PC-3 (cell line): Measurements from ENCODE around the gene UBXN2A. TPM values are rescaled to one million over a fixed set of nuclear protein-coding genes. Genes with fewer than 3 reads are reported as not detected.

Experiments
- ATAC-seq: fragments of 200-7000 bp; cut with Tn5 transposase; 2 replicates; pipeline ENCODE4 v1.9.1; 2020; ENCODE audit warnings: mild to moderate bottlenecking, moderate library complexity
- BruUV-seq: library from RNA; stranded (reverse); fragments of 400-500 nt; replicated peaks from 2 replicates; lab custom pipeline; 2021; lab: Mats Ljungman, UMichigan
- CTCF ChIA-PET: fragments of 300-600 bp; sonication (Branson Sonifier 250); formaldehyde crosslinking; loops from one replicate; lab custom pipeline; 2022; ENCODE audit warnings: antibody characterized with exemption; lab: Charles Lee
- POLR2A ChIA-PET: fragments of 300-600 bp; sonication (Branson Sonifier 250); formaldehyde crosslinking; loops from one replicate; lab custom pipeline; 2022; ENCODE audit warnings: antibody characterized with exemption; ENCODE audit not compliant: unreplicated experiment; lab: Charles Lee
- DNase-seq: peaks from one replicate; pipeline ENCODE4 v3.0.0-alpha.2; 2015
- H2AFZ ChIP-seq: fragments of 300-600 bp; sonication (generic); 2 replicates; pipeline ENCODE4 v1.6.0; 2016; ENCODE audit warnings: antibody characterized with exemption, low read length
- H3F3A ChIP-seq: fragments of 300-600 bp; sonication (generic); one replicate; pipeline ENCODE4 v1.6.0; 2017; ENCODE audit warnings: antibody characterized with exemption, low read length, control low read depth, mild to moderate bottlenecking; ENCODE audit not compliant: unreplicated experiment
- H3K27ac ChIP-seq: fragments of 300-600 bp; sonication (generic); 2 replicates; pipeline ENCODE4 v1.5.1; 2016; ENCODE audit warnings: mild to moderate bottlenecking, low read length
- H3K27me3 ChIP-seq: fragments of 300-600 bp; sonication (generic); 2 replicates; pipeline ENCODE4 v1.6.1; 2016; ENCODE audit warnings: low read length, mixed read lengths
- H3K36me3 ChIP-seq: fragments of 300-600 bp; sonication (generic); 2 replicates; pipeline ENCODE4 v1.6.1; 2016; ENCODE audit warnings: low read depth, mixed run types, low read length, mixed read lengths
- H3K4me1 ChIP-seq: fragments of 300-600 bp; sonication (generic); 2 replicates; pipeline ENCODE4 v1.5.1; 2016; ENCODE audit warnings: low read length; ENCODE audit not compliant: insufficient read depth
- H3K4me2 ChIP-seq: fragments of 300-600 bp; sonication (generic); 2 replicates; pipeline ENCODE4 v1.6.0; 2016; ENCODE audit warnings: low read length
- H3K4me3 ChIP-seq: fragments of 300-600 bp; sonication (generic); 2 replicates; pipeline ENCODE4 v1.5.1; 2016; ENCODE audit warnings: mild to moderate bottlenecking, low read length, mixed read lengths
- H3K79me2 ChIP-seq: fragments of 300-600 bp; sonication (generic); 2 replicates; pipeline ENCODE4 v1.6.1; 2017; ENCODE audit warnings: low read length, mixed read lengths
- H3K9ac ChIP-seq: fragments of 300-600 bp; sonication (generic); 2 replicates; pipeline ENCODE4 v1.6.0; 2016; ENCODE audit warnings: mild to moderate bottlenecking, low read length
- H3K9me2 ChIP-seq: fragments of 300-600 bp; sonication (generic); replicated peaks from 2 replicates; pipeline ENCODE4 v1.6.1; 2016; ENCODE audit warnings: mixed run types, low read length, mixed read lengths
- H3K9me3 ChIP-seq: fragments of 300-600 bp; sonication (generic); 2 replicates; pipeline ENCODE4 v1.6.1; 2016; ENCODE audit warnings: low read length, mixed read lengths
- H4K20me1 ChIP-seq: fragments of 300-600 bp; sonication (generic); 2 replicates; pipeline ENCODE4 v1.6.1; 2016; ENCODE audit warnings: low read length, mixed read lengths
- EZH2 ChIP-seq: fragments of 300-600 bp; sonication (generic); IDR thresholded peaks from one replicate; pipeline ENCODE4 v1.6.1; 2017; ENCODE audit warnings: antibody characterized with exemption, mild to moderate bottlenecking, low read length; ENCODE audit not compliant: unreplicated experiment
- EZH2phosphoT487 ChIP-seq: fragments of 300-600 bp; sonication (generic); IDR thresholded peaks from 2 replicates; pipeline ENCODE4 v1.6.1; 2018; ENCODE audit warnings: mild to moderate bottlenecking, antibody characterized with exemption, low read length, borderline replicate concordance
- intact Hi-C: fragments of 100-400 bp; cut with micrococcal nuclease; formaldehyde crosslinking; loops from 2 replicates; pipeline ENCODE4 v1.9.0; 2023
- total RNA-seq: library from RNA; depleted of rRNA; stranded (reverse); fragments of >200 nt; gene quantifications from 2 replicates; pipeline ENCODE4 v1.2.3, GENCODE V29; 2014
- TF ChIP-seq, protein P1 (sequence below): fragments of 300-600 bp; sonication (generic); conservative IDR thresholded peaks from 2 replicates; pipeline ENCODE4 v1.5.1; 2017; ENCODE audit warnings: antibody characterized with exemption, low read depth, mild to moderate bottlenecking, low read length

UBXN2A gene
- total RNA-seq, 1 experiment from 2014 or later = 15.4 TPM

DNA sequence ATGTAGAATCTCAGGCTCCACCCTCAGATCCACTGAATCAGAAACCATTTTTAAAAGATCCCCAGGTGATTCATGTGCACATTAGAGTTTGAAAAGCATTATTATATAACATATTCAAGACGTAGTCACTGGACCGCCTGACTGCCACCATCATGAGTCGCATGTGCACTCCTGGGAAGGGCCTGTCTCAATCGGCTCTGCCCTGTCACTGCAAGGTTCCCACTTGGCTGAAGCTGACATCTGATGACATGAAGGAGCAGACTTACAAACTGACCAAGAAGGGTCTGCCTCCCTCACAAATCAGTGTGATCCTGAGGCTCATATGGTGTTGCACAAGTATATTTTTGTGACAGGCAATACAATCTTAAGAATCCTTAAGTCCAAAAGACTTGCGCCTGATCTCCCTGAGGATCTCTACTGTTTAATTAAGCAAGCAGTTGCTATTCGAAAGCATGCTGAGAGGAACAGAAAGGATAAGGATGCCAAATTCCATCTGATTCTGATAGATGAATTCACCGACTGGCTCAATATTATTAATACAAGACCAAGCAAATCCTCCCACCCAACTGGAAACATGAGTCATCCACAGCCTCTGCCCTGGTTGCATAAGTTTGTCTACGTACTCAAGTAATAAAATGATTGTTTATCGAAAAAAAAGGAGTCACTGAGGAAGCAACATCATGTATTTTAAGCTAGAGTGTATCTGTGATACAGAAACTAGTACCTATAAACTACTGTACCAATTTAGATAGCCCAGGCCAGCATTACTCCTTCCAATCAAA lies 39.5 kb upstream of the UBXN2A start:
- Histone ChIP-seq H2AFZ (0 out of 2 replicates have a peak overlapping the region, but pooled peaks have one; percentile 2), H3K79me2 (peaks cover 71% of the 10 kb centered on the region), H4K20me1 (no peaks in the 10 kb centered on the region), H3K27me3 (no peaks in the 10 kb centered on the region), H3F3A (peaks cover 3% of the 10 kb centered on the region), H3K4me2 (peak overlapping the region; percentile 84), H3K27ac (peak overlapping the region; percentile 97), H3K4me3 (peak overlapping the region; percentile 55), H3K36me3 (no peaks in the 10 kb centered on the region), H3K9me3 (no peaks in the 10 kb centered on the region), H3K9me2 (no peaks in the 10 kb centered on the region), H3K9ac (peak overlapping the region; percentile 70), H3K4me1 (peaks cover 29% of the 10 kb centered on the region)
- BruUV-seq = no TSS peak
- TF ChIP-seq, protein P1, sequence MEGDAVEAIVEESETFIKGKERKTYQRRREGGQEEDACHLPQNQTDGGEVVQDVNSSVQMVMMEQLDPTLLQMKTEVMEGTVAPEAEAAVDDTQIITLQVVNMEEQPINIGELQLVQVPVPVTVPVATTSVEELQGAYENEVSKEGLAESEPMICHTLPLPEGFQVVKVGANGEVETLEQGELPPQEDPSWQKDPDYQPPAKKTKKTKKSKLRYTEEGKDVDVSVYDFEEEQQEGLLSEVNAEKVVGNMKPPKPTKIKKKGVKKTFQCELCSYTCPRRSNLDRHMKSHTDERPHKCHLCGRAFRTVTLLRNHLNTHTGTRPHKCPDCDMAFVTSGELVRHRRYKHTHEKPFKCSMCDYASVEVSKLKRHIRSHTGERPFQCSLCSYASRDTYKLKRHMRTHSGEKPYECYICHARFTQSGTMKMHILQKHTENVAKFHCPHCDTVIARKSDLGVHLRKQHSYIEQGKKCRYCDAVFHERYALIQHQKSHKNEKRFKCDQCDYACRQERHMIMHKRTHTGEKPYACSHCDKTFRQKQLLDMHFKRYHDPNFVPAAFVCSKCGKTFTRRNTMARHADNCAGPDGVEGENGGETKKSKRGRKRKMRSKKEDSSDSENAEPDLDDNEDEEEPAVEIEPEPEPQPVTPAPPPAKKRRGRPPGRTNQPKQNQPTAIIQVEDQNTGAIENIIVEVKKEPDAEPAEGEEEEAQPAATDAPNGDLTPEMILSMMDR = no peak
- TF ChIP-seq EZH2phosphoT487 (no peak), EZH2 (no peak)
- ATAC-seq (peak; percentile 80), DNase-seq (peak; percentile 78)
- CTCF ChIA-PET = interaction anchor here (0.7 to 1.7 kb wide), 2 partner anchors 26 to 1192 kb away, joined by 3 to 5 read pairs; partner anchors contain the start of gene ATAD2B
- intact Hi-C loops = no loop called here
- POLR2A ChIA-PET = interaction anchor here (0.6 kb wide), 3 partner anchors 15 to 388 kb away, joined by 4 to 7 read pairs (median 6); no protein-coding TSS in a partner anchor

DNA sequence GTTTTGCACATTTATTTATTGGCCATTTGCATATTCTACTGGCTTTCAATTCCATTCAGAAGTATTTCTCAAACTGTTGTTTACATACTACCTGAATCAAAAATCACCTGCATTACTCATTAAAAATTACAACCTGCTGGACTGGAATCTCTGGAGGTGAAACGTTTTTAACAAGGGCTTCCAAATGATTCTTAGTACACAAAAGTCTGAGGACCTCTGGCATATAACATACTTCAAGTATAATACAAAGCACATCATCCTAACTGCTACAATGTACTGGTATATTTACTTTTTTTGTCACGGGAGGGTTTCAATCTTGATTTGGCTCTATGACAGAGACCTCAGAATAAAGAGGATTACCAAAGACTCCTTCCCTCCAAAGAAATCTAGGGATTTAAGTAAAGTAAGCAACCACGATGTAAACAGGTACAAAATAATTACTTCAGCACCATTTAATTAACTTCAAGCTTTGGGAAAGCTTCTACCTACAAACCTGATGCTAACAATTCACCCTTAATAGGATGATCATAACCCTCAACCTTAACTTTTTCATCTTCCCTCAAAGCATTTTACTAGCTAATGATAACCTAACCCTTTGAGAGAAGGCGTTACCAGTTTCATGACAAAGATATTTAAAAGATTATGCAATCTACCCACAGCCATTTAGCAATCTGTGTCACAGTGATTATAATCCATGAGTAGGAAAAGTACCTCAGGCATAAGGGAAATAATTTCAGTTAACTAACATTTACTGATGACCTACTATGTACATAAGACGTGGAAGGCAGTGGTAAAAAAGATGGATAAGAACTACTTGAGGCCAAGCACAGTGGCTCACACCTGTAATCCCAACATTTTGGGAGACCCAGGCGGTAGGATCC lies 38.1 kb upstream of the UBXN2A start:
- DNase-seq (peak; percentile 87), ATAC-seq (peak; percentile 54)
- Histone ChIP-seq H3K27ac (peak overlapping the region; percentile 97), H3K4me2 (peak overlapping the region; percentile 84), H3K79me2 (peaks cover 65% of the 10 kb centered on the region), H3K36me3 (no peaks in the 10 kb centered on the region), H3F3A (peaks cover 3% of the 10 kb centered on the region), H3K4me1 (peaks cover 29% of the 10 kb centered on the region), H4K20me1 (no peaks in the 10 kb centered on the region), H3K9me2 (no peaks in the 10 kb centered on the region), H3K9ac (peak overlapping the region; percentile 19; the same call in 1 of the 2 replicates), H2AFZ (no peak overlapping the region), H3K4me3 (peak overlapping the region; percentile 33; the same call in 1 of the 2 replicates), H3K27me3 (no peaks in the 10 kb centered on the region), H3K9me3 (no peaks in the 10 kb centered on the region)
- CTCF ChIA-PET = no interaction called here
- intact Hi-C loops = no loop called here
- no TSS peak for BruUV-seq
- TF ChIP-seq EZH2phosphoT487 = no peak
- no peak for TF ChIP-seq EZH2
- TF ChIP-seq, protein P1 = no peak
- POLR2A ChIA-PET = interaction anchor here (1.0 kb wide), 1 partner anchor 23 kb away, joined by 6 read pairs; no protein-coding TSS in a partner anchor
